HepG2 (cell line): Measurements from ENCODE around the gene CDC6. TPM values are rescaled to one million over a fixed set of nuclear protein-coding genes. Genes with fewer than 3 reads are reported as not detected.

Source experiments
- CHD4 ChIP-seq: fragments of 200-600 bp; sonication (generic); IDR thresholded peaks from 2 replicates; pipeline ENCODE4 v1.7.0; 2017; ENCODE audit warnings: mild to moderate bottlenecking, low read length, borderline replicate concordance
- HIVEP1 ChIP-seq: sonication (generic); formaldehyde crosslinking; IDR thresholded peaks from 2 replicates; pipeline ENCODE4 v1.4.0; 2020; ENCODE audit warnings: mild to moderate bottlenecking, missing genetic modification reagents
- HMGXB4 ChIP-seq, 2 experiments: sonication (generic) in 1 of 2; formaldehyde crosslinking in 1 of 2; IDR thresholded peaks; 2 replicates each; pipeline versions ENCODE4 v1.4.0 to v1.6.1; 2018 to 2020; ENCODE audit warnings: missing genetic modification reagents in 2 of 2, borderline replicate concordance in 1 of 2, low read depth in 1 of 2, mild to moderate bottlenecking in 1 of 2, missing biosample characterization in 1 of 2
- LCORL ChIP-seq, 2 experiments: fragments of 450-650 bp in 1 of 2; sonication (generic) in 1 of 2; formaldehyde crosslinking in 1 of 2; IDR thresholded peaks; 2 replicates each; pipeline versions ENCODE4 v1.5.0 to v1.6.1; 2017 to 2020; ENCODE audit warnings: antibody characterized with exemption in 1 of 2, missing genetic modification reagents in 1 of 2
- NCOR1 ChIP-seq: fragments of 200-600 bp; sonication (generic); IDR thresholded peaks from 2 replicates; pipeline ENCODE4 v1.7.0; 2017; ENCODE audit warnings: antibody characterized with exemption, low read length, borderline replicate concordance
- POLR2G ChIP-seq: fragments of 200-400 bp; formaldehyde crosslinking; IDR thresholded peaks from 2 replicates; pipeline ENCODE4 v1.6.1; 2018; ENCODE audit warnings: mild to moderate bottlenecking, low read depth, low read length, moderate library complexity
- TMF1 ChIP-seq: sonication (generic); formaldehyde crosslinking; IDR thresholded peaks from 2 replicates; pipeline ENCODE4 v1.8.1; 2022; ENCODE audit warnings: low read depth, missing genetic modification reagents
- ZNF263 ChIP-seq: sonication (generic); formaldehyde crosslinking; IDR thresholded peaks from 2 replicates; pipeline ENCODE4 v1.4.0; 2020; ENCODE audit warnings: missing genetic modification reagents
- ZNF639 ChIP-seq: conservative IDR thresholded peaks from 2 replicates; pipeline ENCODE4 v1.6.1; 2018; ENCODE audit warnings: missing genetic modification reagents
- ZNF850 ChIP-seq: sonication (generic); formaldehyde crosslinking; conservative IDR thresholded peaks from 2 replicates; pipeline ENCODE4 v1.9.0; 2021; ENCODE audit warnings: mild to moderate bottlenecking, missing genetic modification reagents
- polyA plus RNA-seq, 8 experiments: library from polyadenylated mRNA; depleted of rRNA in 3 of 8; stranded (reverse) in 7 of 8; unstranded in 1 of 8; fragments of >200 nt; fragmentation: Illumina TruSeq in 4 of 8; extraction: Trizol in 4 of 8; gene quantifications; 2 replicates each; pipeline versions ENCODE4 v1.2.1 to v1.2.3, GENCODE V29; 2011 to 2016; ENCODE audit warnings: low read depth in 4 of 8, missing spikeins in 1 of 8, mixed read lengths in 1 of 8; ENCODE audit not compliant: insufficient read depth in 1 of 8
- total RNA-seq, 5 experiments: library from RNA; depleted of rRNA; stranded (reverse); fragments of >200 nt; fragmentation: Illumina TruSeq; extraction: Trizol; gene quantifications; 2 replicates each; pipeline ENCODE4 v1.2.3, GENCODE V29; 2016; ENCODE audit warnings: low read depth in 1 of 5
- TF ChIP-seq, protein P1 (sequence below): sonication (generic); IDR thresholded peaks from 2 replicates; pipeline ENCODE4 v1.6.1; 2016; ENCODE audit warnings: low read depth, borderline replicate concordance
- TF ChIP-seq, protein P2 (sequence below): sonication (generic); formaldehyde crosslinking; IDR thresholded peaks from 2 replicates; pipeline ENCODE4 v1.4.0; 2020; ENCODE audit warnings: missing genetic modification reagents
- TF ChIP-seq, protein P3 (sequence below): sonication (generic); formaldehyde crosslinking; IDR thresholded peaks from 2 replicates; pipeline ENCODE4 v1.4.0; 2020; ENCODE audit warnings: missing genetic modification reagents
- TF ChIP-seq, protein P4 (sequence below): sonication (generic); formaldehyde crosslinking; IDR thresholded peaks from 2 replicates; pipeline ENCODE4 v1.5.0; 2020; ENCODE audit warnings: mild to moderate bottlenecking, missing genetic modification reagents

CDC6 gene
- total and polyA plus RNA-seq, 2 of the 13 experiments (the other 11 are each of a cell fraction or from before 2014, with no cell fraction given) = 17.4 to 114 TPM

- TF ChIP-seq, protein P1, sequence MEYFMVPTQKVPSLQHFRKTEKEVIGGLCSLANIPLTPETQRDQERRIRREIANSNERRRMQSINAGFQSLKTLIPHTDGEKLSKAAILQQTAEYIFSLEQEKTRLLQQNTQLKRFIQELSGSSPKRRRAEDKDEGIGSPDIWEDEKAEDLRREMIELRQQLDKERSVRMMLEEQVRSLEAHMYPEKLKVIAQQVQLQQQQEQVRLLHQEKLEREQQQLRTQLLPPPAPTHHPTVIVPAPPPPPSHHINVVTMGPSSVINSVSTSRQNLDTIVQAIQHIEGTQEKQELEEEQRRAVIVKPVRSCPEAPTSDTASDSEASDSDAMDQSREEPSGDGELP = peak; percentile 47; the same call in 1 of the 2 replicates
- TF ChIP-seq HMGXB4 (CRISPR knock-in tag; IDR thresholded peaks at IDR 0.05; ENCODE audit: borderline replicate concordance in 1 of 2, low read depth in 1 of 2) (peak in 1 of 2 experiments; percentile 10; a peak in 1 of 4 replicates), ZNF850 (CRISPR knock-in tag) (0 out of 2 replicates have a peak, but pooled peaks have one; percentile 12), TMF1 (CRISPR knock-in tag) (0 out of 2 replicates have a peak, but pooled peaks have one; percentile 44), CHD4 (no peak), NCOR1 (peak; percentile 49), HIVEP1 (CRISPR knock-in tag) (no peak), ZNF263 (no peak), LCORL (IDR thresholded peaks at IDR 0.05) (peak; percentile 34; the same call in 1 of the 2 replicates), LCORL (CRISPR knock-in tag; IDR thresholded peaks at IDR 0.05) (0 out of 2 replicates have a peak, but pooled peaks have one; percentile 37), POLR2G (no peak), ZNF639 (CRISPR knock-in tag) (peak; percentile 36; the same call in 1 of the 2 replicates)
- TF ChIP-seq, protein P2, sequence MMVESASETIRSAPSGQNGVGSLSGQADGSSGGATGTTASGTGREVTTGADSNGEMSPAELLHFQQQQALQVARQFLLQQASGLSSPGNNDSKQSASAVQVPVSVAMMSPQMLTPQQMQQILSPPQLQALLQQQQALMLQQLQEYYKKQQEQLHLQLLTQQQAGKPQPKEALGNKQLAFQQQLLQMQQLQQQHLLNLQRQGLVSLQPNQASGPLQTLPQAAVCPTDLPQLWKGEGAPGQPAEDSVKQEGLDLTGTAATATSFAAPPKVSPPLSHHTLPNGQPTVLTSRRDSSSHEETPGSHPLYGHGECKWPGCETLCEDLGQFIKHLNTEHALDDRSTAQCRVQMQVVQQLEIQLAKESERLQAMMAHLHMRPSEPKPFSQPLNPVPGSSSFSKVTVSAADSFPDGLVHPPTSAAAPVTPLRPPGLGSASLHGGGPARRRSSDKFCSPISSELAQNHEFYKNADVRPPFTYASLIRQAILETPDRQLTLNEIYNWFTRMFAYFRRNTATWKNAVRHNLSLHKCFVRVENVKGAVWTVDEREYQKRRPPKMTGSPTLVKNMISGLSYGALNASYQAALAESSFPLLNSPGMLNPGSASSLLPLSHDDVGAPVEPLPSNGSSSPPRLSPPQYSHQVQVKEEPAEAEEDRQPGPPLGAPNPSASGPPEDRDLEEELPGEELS (CRISPR knock-in tag) = peak; percentile 1; the same call in 1 of the 2 replicates
- TF ChIP-seq, protein P3, sequence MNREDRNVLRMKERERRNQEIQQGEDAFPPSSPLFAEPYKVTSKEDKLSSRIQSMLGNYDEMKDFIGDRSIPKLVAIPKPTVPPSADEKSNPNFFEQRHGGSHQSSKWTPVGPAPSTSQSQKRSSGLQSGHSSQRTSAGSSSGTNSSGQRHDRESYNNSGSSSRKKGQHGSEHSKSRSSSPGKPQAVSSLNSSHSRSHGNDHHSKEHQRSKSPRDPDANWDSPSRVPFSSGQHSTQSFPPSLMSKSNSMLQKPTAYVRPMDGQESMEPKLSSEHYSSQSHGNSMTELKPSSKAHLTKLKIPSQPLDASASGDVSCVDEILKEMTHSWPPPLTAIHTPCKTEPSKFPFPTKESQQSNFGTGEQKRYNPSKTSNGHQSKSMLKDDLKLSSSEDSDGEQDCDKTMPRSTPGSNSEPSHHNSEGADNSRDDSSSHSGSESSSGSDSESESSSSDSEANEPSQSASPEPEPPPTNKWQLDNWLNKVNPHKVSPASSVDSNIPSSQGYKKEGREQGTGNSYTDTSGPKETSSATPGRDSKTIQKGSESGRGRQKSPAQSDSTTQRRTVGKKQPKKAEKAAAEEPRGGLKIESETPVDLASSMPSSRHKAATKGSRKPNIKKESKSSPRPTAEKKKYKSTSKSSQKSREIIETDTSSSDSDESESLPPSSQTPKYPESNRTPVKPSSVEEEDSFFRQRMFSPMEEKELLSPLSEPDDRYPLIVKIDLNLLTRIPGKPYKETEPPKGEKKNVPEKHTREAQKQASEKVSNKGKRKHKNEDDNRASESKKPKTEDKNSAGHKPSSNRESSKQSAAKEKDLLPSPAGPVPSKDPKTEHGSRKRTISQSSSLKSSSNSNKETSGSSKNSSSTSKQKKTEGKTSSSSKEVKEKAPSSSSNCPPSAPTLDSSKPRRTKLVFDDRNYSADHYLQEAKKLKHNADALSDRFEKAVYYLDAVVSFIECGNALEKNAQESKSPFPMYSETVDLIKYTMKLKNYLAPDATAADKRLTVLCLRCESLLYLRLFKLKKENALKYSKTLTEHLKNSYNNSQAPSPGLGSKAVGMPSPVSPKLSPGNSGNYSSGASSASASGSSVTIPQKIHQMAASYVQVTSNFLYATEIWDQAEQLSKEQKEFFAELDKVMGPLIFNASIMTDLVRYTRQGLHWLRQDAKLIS (CRISPR knock-in tag) = no peak
- TF ChIP-seq, protein P4, sequence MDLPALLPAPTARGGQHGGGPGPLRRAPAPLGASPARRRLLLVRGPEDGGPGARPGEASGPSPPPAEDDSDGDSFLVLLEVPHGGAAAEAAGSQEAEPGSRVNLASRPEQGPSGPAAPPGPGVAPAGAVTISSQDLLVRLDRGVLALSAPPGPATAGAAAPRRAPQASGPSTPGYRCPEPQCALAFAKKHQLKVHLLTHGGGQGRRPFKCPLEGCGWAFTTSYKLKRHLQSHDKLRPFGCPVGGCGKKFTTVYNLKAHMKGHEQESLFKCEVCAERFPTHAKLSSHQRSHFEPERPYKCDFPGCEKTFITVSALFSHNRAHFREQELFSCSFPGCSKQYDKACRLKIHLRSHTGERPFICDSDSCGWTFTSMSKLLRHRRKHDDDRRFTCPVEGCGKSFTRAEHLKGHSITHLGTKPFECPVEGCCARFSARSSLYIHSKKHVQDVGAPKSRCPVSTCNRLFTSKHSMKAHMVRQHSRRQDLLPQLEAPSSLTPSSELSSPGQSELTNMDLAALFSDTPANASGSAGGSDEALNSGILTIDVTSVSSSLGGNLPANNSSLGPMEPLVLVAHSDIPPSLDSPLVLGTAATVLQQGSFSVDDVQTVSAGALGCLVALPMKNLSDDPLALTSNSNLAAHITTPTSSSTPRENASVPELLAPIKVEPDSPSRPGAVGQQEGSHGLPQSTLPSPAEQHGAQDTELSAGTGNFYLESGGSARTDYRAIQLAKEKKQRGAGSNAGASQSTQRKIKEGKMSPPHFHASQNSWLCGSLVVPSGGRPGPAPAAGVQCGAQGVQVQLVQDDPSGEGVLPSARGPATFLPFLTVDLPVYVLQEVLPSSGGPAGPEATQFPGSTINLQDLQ (CRISPR knock-in tag) = no peak
Measured at GRCh38 chr17:40345994-40346764, 58.5 kb downstream of the CDC6 start (continued).
